Activated naive CD4-positive, alpha-beta T cell treated with anti-CD3 and anti-CD28 coated beads for 36 hours (primary cell): Measurements from ENCODE around the gene TRAFD1. TPM values are rescaled to one million over a fixed set of nuclear protein-coding genes. Genes with fewer than 3 reads are reported as not detected.

ENCODE experiments used
- CTCF ChIA-PET: fragments of 350-600 bp; sonication (Branson Sonifier 250); formaldehyde crosslinking; loops from one replicate; lab custom pipeline; 2021; ENCODE audit warnings: antibody characterized with exemption; lab: Charles Lee
- DNase-seq: peaks from one replicate; pipeline ENCODE4 v3.0.0-alpha.2; 2020
- H3K27ac Mint-ChIP-seq: one replicate; pipeline ENCODE4 v1.8.0; 2021; ENCODE audit warnings: mild to moderate bottlenecking, mixed read lengths
- H3K27me3 Mint-ChIP-seq: one replicate; pipeline ENCODE4 v1.8.0; 2021; ENCODE audit warnings: low read depth, mixed read lengths
- H3K36me3 Mint-ChIP-seq: one replicate; pipeline ENCODE4 v1.8.0; 2021; ENCODE audit warnings: low read depth, mixed read lengths
- H3K4me1 Mint-ChIP-seq: one replicate; pipeline ENCODE4 v1.8.0; 2021; ENCODE audit warnings: low read depth, mixed read lengths
- H3K4me3 Mint-ChIP-seq: one replicate; pipeline ENCODE4 v1.8.0; 2021; ENCODE audit warnings: mild to moderate bottlenecking, moderate library complexity, mixed read lengths
- H3K9me3 Mint-ChIP-seq: one replicate; pipeline ENCODE4 v1.8.0; 2021; ENCODE audit warnings: mixed read lengths
- intact Hi-C: fragments of 100-400 bp; cut with micrococcal nuclease; formaldehyde crosslinking; loops from one replicate; pipeline ENCODE4 v1.15.1; 2023
- total RNA-seq, 2 experiments: library from RNA; stranded (reverse); gene quantifications; one replicate each; pipeline ENCODE4 v1.2.3, GENCODE V29; 2021

TRAFD1 gene
- total RNA-seq, 2 experiments from 2014 or later: 49.6 to 55.7 TPM

DNA sequence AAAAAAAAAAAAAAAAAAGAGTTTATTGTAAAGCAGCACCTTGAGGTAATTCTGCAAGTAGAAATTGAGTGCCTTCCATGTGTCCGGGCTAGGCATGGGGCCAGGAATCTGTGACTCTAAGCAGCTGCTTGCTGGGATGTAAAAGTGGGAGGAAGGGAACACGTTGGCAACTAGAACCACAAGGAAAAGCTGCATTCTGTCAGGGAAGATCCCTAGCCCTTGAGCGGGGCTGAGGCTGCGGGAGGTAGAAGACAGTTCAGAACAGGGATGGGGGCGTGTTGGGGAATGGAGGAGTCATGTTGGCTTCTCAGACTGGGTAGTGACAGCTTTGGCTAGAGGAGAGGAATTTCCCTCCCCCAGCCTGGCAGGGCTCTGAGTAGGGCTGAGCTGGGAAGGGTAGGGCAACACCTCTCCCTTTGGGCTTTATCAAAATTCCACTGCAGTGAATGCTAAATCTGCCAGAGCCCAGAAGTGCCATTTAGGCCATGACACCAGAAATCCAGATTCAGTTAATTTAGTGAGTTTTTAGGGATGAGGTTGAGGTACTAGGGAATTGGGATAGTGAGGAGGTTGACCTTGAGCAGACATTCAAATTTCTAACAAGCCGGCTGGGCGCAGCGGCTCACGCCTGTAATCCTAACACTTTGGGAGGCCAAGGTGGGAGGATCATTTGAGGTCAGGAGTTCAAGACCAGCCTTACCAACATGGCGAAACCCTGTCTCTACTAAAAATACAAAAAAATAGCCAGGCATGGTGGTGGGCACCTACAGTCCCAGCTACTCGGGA lies 3.4 kb upstream of the TRAFD1 start:
- H3K36me3 Mint-ChIP-seq: no peaks in the 10 kb centered on the region
- intact Hi-C loops: loop anchor here (10.0 kb wide), 1 partner anchor 853 kb away; the partner anchor contains the start of gene OAS2
- no peak overlapping the region for H3K4me3 Mint-ChIP-seq
- H3K27me3 Mint-ChIP-seq: no peaks in the 10 kb centered on the region
- H3K27ac Mint-ChIP-seq: no peak overlapping the region
- CTCF ChIA-PET: interaction anchor here (0.6 to 1.3 kb wide), 3 partner anchors 9 to 853 kb away, joined by 3 to 6 read pairs (median 5); no protein-coding TSS in a partner anchor
- peaks cover 17% of the 10 kb centered on the region for H3K4me1 Mint-ChIP-seq
- H3K9me3 Mint-ChIP-seq: no peaks in the 10 kb centered on the region
- DNase-seq: no peak

DNA sequence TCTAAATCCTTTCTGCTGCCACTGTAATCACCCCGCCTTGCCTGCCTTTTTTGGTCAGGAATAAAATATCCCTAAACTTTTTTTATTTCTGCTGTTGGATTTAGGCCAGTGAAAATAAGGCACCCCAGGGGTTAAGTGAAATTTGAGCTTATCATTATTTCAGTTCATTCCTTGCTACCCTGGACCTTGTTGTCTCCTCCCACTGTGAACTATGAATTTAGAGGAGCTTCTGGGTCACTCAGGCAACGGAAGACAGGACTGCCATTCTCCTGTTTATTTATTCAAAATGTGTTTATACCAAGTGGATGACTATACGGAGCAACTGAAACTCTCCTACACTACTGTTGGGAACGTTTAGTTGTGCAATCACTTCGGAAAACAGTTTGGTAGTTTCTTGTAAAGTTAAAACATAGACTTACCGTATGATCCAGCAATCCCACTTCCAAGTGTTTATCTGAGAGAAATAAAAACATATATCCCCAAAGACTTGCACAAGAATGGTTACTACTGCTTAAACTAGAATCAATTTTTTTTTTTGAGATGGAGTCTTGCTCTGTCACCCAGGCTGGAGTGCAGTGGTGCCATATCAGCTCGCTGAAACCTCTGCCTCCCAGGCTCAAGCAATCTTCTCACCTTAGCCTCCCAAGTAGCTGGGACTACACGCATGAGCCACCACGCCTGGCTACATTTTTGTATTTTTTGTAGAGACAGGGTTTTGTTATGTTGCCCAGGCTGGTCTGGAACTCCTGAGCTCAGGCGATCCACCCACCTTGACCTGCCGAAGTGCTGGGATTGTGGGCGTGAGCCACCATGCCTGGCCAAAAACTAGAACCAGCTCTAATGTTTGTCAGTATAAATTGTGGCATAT lies 2.3 kb upstream of the TRAFD1 start:
- CTCF ChIA-PET: interaction anchor here (1.1 to 1.3 kb wide), 2 partner anchors 11 to 75 kb away, joined by 3 to 6 read pairs; no protein-coding TSS in a partner anchor
- H3K27me3 Mint-ChIP-seq: no peaks in the 10 kb centered on the region
- H3K4me3 Mint-ChIP-seq: no peak overlapping the region
- H3K4me1 Mint-ChIP-seq: peaks cover 25% of the 10 kb centered on the region
- no peaks in the 10 kb centered on the region for H3K36me3 Mint-ChIP-seq
- no peaks in the 10 kb centered on the region for H3K9me3 Mint-ChIP-seq
- DNase-seq: no peak
- intact Hi-C loops: loop anchor here (10.0 kb wide), 1 partner anchor 852 kb away; the partner anchor contains the start of gene OAS2
- no peak overlapping the region for H3K27ac Mint-ChIP-seq

DNA sequence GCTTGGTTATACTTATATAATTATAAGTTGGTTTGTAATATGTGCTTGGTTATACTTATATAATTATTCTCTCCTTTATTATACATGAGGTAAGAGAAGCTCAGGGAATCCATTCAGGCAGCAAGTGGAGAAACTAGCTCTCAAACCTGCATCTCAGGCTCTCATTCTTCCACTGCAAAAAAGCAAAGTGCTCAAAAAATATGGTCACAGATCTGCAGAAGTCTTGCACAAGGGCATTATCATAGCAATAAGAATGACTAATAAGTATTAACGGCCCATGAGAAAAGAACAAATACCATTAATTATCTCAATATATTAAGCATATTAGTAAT lies 476 bp upstream of the TRAFD1 start:
- Mint-ChIP-seq H3K9me3 (no peaks in the 10 kb centered on the region), H3K36me3 (peaks cover 2% of the 10 kb centered on the region), H3K4me3 (peak overlapping the region; percentile 72), H3K4me1 (peaks cover 41% of the 10 kb centered on the region), H3K27me3 (no peaks in the 10 kb centered on the region), H3K27ac (no peak overlapping the region)
- DNase-seq: no peak
- intact Hi-C loops: loop anchor here (1.0 to 10.0 kb wide), 9 partner anchors 13 to 850 kb away; partner anchors contain the start of genes ERP29, MAPKAPK5, NAA25 and OAS2
- CTCF ChIA-PET: interaction anchor here (1.0 to 1.2 kb wide), 2 partner anchors 9 to 12 kb away, joined by 3 to 6 read pairs; no protein-coding TSS in a partner anchor

DNA sequence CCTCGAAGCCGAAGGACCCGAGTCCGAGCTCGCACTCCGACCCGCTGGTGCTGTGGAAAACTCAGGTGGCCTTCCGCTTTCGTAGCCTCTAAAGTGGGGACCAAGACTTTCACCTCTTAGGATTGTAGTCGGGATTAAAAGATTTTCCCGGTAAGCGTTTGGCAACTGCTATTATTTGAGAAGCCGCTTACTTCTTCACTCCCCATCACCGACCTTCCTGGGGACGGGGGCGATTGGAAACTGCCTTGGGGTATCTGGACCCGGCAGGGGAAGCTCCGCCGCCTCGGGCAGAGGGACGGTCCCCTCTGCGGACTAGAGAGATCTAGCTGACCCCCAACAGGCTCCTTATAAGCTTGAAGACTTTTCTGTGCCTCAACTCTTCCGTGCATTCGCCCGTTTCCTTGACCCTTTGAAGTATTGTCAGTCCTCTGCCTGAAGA lies 659 bp downstream of the TRAFD1 start:
- Mint-ChIP-seq H3K27me3 (no peaks in the 10 kb centered on the region), H3K36me3 (peaks cover 3% of the 10 kb centered on the region), H3K4me1 (peaks cover 44% of the 10 kb centered on the region), H3K27ac (peak overlapping the region; percentile 75), H3K4me3 (peak overlapping the region; percentile 72), H3K9me3 (no peaks in the 10 kb centered on the region)
- DNase-seq: no peak
- CTCF ChIA-PET: interaction anchor here (0.6 to 1.2 kb wide), 2 partner anchors 17 to 25 kb away, joined by 4 to 5 read pairs; partner anchors contain the start of gene NAA25
- intact Hi-C loops: loop anchor here (1.0 to 10.0 kb wide), 9 partner anchors 14 to 849 kb away; partner anchors contain the start of genes ERP29, MAPKAPK5, NAA25 and OAS2

DNA sequence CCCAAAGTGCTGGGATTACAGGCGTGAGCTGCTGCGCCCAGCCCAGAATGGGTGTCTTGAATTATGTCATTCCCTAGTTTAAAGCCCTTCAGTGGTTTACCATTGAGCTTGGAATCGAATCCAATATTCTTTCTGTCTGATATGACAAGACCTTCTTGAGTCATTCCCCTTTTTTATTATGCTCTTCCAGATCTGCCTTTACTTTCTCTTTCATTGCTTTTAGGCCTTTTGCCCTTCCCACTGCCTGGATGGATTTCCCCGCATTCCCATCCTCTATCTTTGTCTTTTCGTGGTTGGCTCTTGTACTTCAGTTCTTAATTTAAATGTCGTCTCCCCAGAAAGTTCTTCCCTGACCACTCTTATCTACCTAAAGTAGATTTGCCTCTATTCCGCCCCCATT lies 1.6 kb downstream of the TRAFD1 start:
- Mint-ChIP-seq H3K27ac (peak overlapping the region; percentile 75), H3K4me1 (peaks cover 50% of the 10 kb centered on the region), H3K9me3 (no peaks in the 10 kb centered on the region), H3K4me3 (peak overlapping the region; percentile 72), H3K36me3 (peaks cover 8% of the 10 kb centered on the region), H3K27me3 (no peaks in the 10 kb centered on the region)
- DNase-seq: no peak
- CTCF ChIA-PET: interaction anchor here (1.2 kb wide), 1 partner anchor 18 kb away, joined by 4 read pairs; the partner anchor contains the start of gene NAA25
- intact Hi-C loops: loop anchor here (5.0 to 10.0 kb wide), 3 partner anchors 285 to 848 kb away; partner anchors contain the start of genes MAPKAPK5 and OAS2

DNA sequence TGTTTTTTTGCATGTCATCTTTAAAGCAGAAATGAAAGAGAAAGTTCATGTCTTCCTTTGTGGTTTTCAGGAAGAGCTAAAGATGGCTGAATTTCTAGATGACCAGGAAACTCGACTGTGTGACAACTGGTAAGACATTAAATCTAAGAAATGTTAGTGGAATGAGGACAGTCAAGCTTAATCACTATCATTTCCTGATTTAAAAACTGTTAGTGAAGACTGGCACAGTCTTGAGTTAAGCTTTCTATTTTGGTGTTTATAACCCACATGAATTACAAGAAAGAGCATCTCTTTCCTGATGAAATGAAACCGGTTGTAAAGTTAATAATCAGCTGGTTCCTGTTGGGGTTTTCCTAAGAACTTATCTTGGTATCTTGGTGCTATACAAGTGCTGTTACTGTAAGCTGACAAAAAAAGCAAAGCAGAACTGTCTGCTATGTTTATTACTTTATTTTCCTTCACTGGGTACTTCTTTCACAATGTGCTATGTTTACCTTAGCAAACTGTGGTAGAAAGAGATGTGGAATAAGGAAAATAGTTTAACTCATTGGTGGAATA lies 5.2 kb downstream of the TRAFD1 start:
- Mint-ChIP-seq H3K9me3 (no peaks in the 10 kb centered on the region), H3K27ac (peak overlapping the region; percentile 88), H3K4me1 (peaks cover 54% of the 10 kb centered on the region), H3K4me3 (peak overlapping the region; percentile 42), H3K27me3 (no peaks in the 10 kb centered on the region), H3K36me3 (peaks cover 10% of the 10 kb centered on the region)
- no peak for DNase-seq
- intact Hi-C loops: loop anchor here (1.0 to 5.0 kb wide), 9 partner anchors 18 to 278 kb away; partner anchors contain the start of genes ERP29, NAA25, RPL6 and TMEM116
- CTCF ChIA-PET: interaction anchor here (0.6 to 1.9 kb wide), 5 partner anchors 18 to 255 kb away, joined by 3 to 6 read pairs (median 5); no protein-coding TSS in a partner anchor

GRCh38 chr12:112131686-112132085 lies 6.3 kb downstream of the TRAFD1 start:
- CTCF ChIA-PET: interaction anchor here (0.8 to 1.3 kb wide), 2 partner anchors 26 to 56 kb away, joined by 5 to 6 read pairs; no protein-coding TSS in a partner anchor
- Mint-ChIP-seq H3K27ac (peak overlapping the region; percentile 88), H3K36me3 (peaks cover 10% of the 10 kb centered on the region), H3K27me3 (no peaks in the 10 kb centered on the region), H3K9me3 (no peaks in the 10 kb centered on the region), H3K4me1 (peaks cover 49% of the 10 kb centered on the region), H3K4me3 (peak overlapping the region; percentile 34)
- DNase-seq: no peak
- intact Hi-C loops: loop anchor here (2.0 to 5.0 kb wide), 3 partner anchors 27 to 277 kb away; partner anchors contain the start of gene RPL6

GRCh38 chr12:112133418-112133817 lies 8.1 kb downstream of the TRAFD1 start:
- CTCF ChIA-PET: interaction anchor here (0.6 to 1.4 kb wide), 3 partner anchors 14 to 32 kb away, joined by 3 to 6 read pairs (median 3); no protein-coding TSS in a partner anchor
- Mint-ChIP-seq H3K36me3 (peaks cover 8% of the 10 kb centered on the region), H3K4me3 (no peak overlapping the region), H3K9me3 (no peaks in the 10 kb centered on the region), H3K4me1 (peaks cover 33% of the 10 kb centered on the region), H3K27me3 (no peaks in the 10 kb centered on the region), H3K27ac (no peak overlapping the region)
- DNase-seq: no peak
- intact Hi-C loops: loop anchor here (5.0 kb wide), 1 partner anchor 141 kb away; no protein-coding TSS in a partner anchor

- intact Hi-C loops: loop anchor here (5.0 kb wide), 1 partner anchor 142 kb away; no protein-coding TSS in a partner anchor
Observed at GRCh38 chr12:112134731-112135130, 9.4 kb downstream of the TRAFD1 start.

DNA sequence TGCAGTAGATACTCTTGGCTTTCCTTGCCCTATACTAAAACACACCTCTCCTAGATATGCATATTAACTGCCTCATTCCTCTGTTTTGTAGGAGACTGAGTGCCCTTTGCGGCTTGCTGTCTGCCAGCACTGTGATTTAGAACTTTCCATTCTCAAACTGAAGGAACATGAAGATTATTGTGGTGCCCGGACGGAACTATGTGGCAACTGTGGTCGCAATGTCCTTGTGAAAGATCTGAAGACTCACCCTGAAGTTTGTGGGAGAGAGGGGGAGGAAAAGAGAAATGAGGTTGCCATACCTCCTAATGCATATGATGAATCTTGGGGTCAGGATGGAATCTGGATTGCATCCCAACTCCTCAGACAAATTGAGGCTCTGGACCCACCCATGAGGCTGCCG lies 15.4 kb downstream of the TRAFD1 start:
- intact Hi-C loops: no loop called here
- Mint-ChIP-seq H3K4me1 (no peaks in the 10 kb centered on the region), H3K27me3 (no peaks in the 10 kb centered on the region), H3K27ac (no peak overlapping the region), H3K36me3 (peaks cover 32% of the 10 kb centered on the region), H3K4me3 (no peak overlapping the region), H3K9me3 (no peaks in the 10 kb centered on the region)
- CTCF ChIA-PET: no interaction called here
- no peak for DNase-seq

More at GRCh38 chr12:112134731-112135130, 9.4 kb downstream of the TRAFD1 start:
- H3K27ac Mint-ChIP-seq: no peak overlapping the region
- no peaks in the 10 kb centered on the region for H3K9me3 Mint-ChIP-seq
- H3K27me3 Mint-ChIP-seq: no peaks in the 10 kb centered on the region
- no peak for DNase-seq
- peaks cover 23% of the 10 kb centered on the region for H3K4me1 Mint-ChIP-seq
- CTCF ChIA-PET: no interaction called here
- no peak overlapping the region for H3K4me3 Mint-ChIP-seq
- H3K36me3 Mint-ChIP-seq: peaks cover 8% of the 10 kb centered on the region

- no peak for DNase-seq
- no peak overlapping the region for H3K4me3 Mint-ChIP-seq
- no peaks in the 10 kb centered on the region for H3K4me1 Mint-ChIP-seq
- H3K27ac Mint-ChIP-seq: peak overlapping the region; percentile 32
- peaks cover 47% of the 10 kb centered on the region for H3K36me3 Mint-ChIP-seq
- H3K27me3 Mint-ChIP-seq: no peaks in the 10 kb centered on the region
- H3K9me3 Mint-ChIP-seq: no peaks in the 10 kb centered on the region
- CTCF ChIA-PET: no interaction called here
- intact Hi-C loops: no loop called here
Observed at GRCh38 chr12:112146123-112146522, 20.8 kb downstream of the TRAFD1 start.
